HG03159 (cell line): Measurements from ENCODE around the gene INO80D.
"Not testable (repeated sequence)": the region's sequence is repeated elsewhere in the genome, so short reads cannot be mapped to it uniquely, and the experiment has no call there.

Experiments
- ATAC-seq: cut with Tn5 transposase; IDR thresholded peaks from one replicate; pipeline ENCODE4 v1.9.1; 2021; ENCODE audit warnings: mild to moderate bottlenecking, moderate library complexity; ENCODE audit not compliant: unreplicated experiment

Gene INO80D

GRCh38 chr2:206085742-206086445 lies at the start of gene INO80D:
INO80D (minus strand) TSS chr2:206086174; CDS start chr2:206063016, 23,158 bp downstream.
- peak; percentile 92 for ATAC-seq

GRCh38 chr2:206127656-206128055 lies 41.7 kb upstream of the INO80D start:
- no peak for ATAC-seq

- ATAC-seq: no peak
Measured at GRCh38 chr2:206125901-206126300, 39.9 kb upstream of the INO80D start.

GRCh38 chr2:206122569-206122968 lies 36.6 kb upstream of the INO80D start:
- not testable (repeated sequence) for ATAC-seq

- no peak for ATAC-seq
Measured at GRCh38 chr2:206116278-206116677, 30.3 kb upstream of the INO80D start.

- no peak for ATAC-seq
Measured at GRCh38 chr2:206115026-206115578, 29.1 kb upstream of the INO80D start.

GRCh38 chr2:206112846-206113547 lies 27.0 kb upstream of the INO80D start:
- ATAC-seq: no peak

- ATAC-seq: no peak
Measured at GRCh38 chr2:206112108-206112507, 26.1 kb upstream of the INO80D start.

- ATAC-seq: no peak
Measured at GRCh38 chr2:206108713-206109112, 22.7 kb upstream of the INO80D start.

GRCh38 chr2:206105541-206105940 lies 19.6 kb upstream of the INO80D start:
- ATAC-seq: no peak

GRCh38 chr2:206105038-206105437 lies 19.1 kb upstream of the INO80D start:
- no peak for ATAC-seq

- not testable (repeated sequence) for ATAC-seq
Measured at GRCh38 chr2:206098872-206099271, 12.9 kb upstream of the INO80D start.

- ATAC-seq: no peak
Measured at GRCh38 chr2:206098471-206098870, 12.5 kb upstream of the INO80D start.

- ATAC-seq: no peak
Measured at GRCh38 chr2:206096876-206097275, 10.9 kb upstream of the INO80D start.

GRCh38 chr2:206095536-206096332 lies 9.8 kb upstream of the INO80D start:
- no peak for ATAC-seq

- ATAC-seq: no peak
Measured at GRCh38 chr2:206092297-206092696, 6.3 kb upstream of the INO80D start.

- no peak for ATAC-seq
Measured at GRCh38 chr2:206088248-206088647, 2.3 kb upstream of the INO80D start.

GRCh38 chr2:206086716-206087350 lies 859 bp upstream of the INO80D start:
- ATAC-seq: no peak

- ATAC-seq: peak; percentile 30
Measured at GRCh38 chr2:206084870-206085741, 868 bp downstream of the INO80D start.

- no peak for ATAC-seq
Measured at GRCh38 chr2:206084439-206084869, 1.5 kb downstream of the INO80D start.
